Measurements from ENCODE around the gene SSU72.

- no peak for TF ChIP-seq CTCF (IDR thresholded peaks at IDR 0.05; ENCODE audit: low read depth, low read length)
- TF ChIP-seq POLR2A (IDR thresholded peaks at IDR 0.05; ENCODE audit: extremely low read depth, insufficient read length) = no peak
- TF ChIP-seq MAX (IDR thresholded peaks at IDR 0.05; ENCODE audit: low read depth, low read length) = no peak
Observed at GRCh38 chr1:1591452-1591851, 16.8 kb upstream of the SSU72 start.

Data from NB4 (cell line).